SU-DHL-6 (cell line): ENCODE data around the gene VPS52.

ENCODE experiments used
- EZH2phosphoT487 ChIP-seq: fragments of 200-600 bp; sonication (generic), shearing (Covaris generic); conservative IDR thresholded peaks from 2 replicates; pipeline ENCODE4 v1.6.1; 2018; ENCODE audit warnings: mild to moderate bottlenecking, antibody characterized with exemption, low read length, moderate library complexity, mixed read lengths
- TF ChIP-seq, protein P1 (sequence below): fragments of 200-600 bp; sonication (generic); IDR thresholded peaks from one replicate; pipeline ENCODE4 v1.5.1; 2017; ENCODE audit warnings: antibody characterized with exemption, mild to moderate bottlenecking, low read length, moderate library complexity; ENCODE audit not compliant: insufficient read depth, poor library complexity, severe bottlenecking

GRCh38 chr6:33316603-33317418 lies 45.1 kb upstream of the VPS52 start:
- TF ChIP-seq, protein P1, sequence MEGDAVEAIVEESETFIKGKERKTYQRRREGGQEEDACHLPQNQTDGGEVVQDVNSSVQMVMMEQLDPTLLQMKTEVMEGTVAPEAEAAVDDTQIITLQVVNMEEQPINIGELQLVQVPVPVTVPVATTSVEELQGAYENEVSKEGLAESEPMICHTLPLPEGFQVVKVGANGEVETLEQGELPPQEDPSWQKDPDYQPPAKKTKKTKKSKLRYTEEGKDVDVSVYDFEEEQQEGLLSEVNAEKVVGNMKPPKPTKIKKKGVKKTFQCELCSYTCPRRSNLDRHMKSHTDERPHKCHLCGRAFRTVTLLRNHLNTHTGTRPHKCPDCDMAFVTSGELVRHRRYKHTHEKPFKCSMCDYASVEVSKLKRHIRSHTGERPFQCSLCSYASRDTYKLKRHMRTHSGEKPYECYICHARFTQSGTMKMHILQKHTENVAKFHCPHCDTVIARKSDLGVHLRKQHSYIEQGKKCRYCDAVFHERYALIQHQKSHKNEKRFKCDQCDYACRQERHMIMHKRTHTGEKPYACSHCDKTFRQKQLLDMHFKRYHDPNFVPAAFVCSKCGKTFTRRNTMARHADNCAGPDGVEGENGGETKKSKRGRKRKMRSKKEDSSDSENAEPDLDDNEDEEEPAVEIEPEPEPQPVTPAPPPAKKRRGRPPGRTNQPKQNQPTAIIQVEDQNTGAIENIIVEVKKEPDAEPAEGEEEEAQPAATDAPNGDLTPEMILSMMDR: no peak
- TF ChIP-seq EZH2phosphoT487: no peak
